SK-N-SH (cell line): ENCODE measurements around the gene PLEKHG5. TPM values are rescaled to one million over a fixed set of nuclear protein-coding genes. Genes with fewer than 3 reads are reported as not detected.

Source experiments
- CTCF ChIA-PET: fragments of 300-600, 350-600 bp; formaldehyde crosslinking; extraction: SDS; loops from one replicate; lab custom pipeline; 2021; lab: Yijun Ruan, JAX
- POLR2A ChIA-PET: fragments of 350-600 bp; sonication (Branson Sonifier 250); formaldehyde crosslinking; extraction: SDS; loops from one replicate; lab custom pipeline; 2020; ENCODE audit warnings: antibody characterized with exemption, inconsistent platforms; lab: Yijun Ruan, JAX
- DNase-seq: peaks from one replicate; pipeline ENCODE4 v3.0.0; 2012
- H2AFZ ChIP-seq: fragments of 200-600 bp; sonication (generic); 2 replicates; pipeline ENCODE4 v1.8.1; 2016; ENCODE audit warnings: antibody characterized with exemption, mild to moderate bottlenecking, low read depth
- H3F3A ChIP-seq: fragments of 200-600 bp; sonication (generic); replicated peaks from 2 replicates; pipeline ENCODE3; 2016; ENCODE audit warnings: antibody characterized with exemption, mild to moderate bottlenecking; ENCODE audit not compliant: insufficient read depth
- H3K27ac ChIP-seq, 2 experiments: fragments of 200-500 bp in 1 of 2; fragments of 200-600 bp in 1 of 2; sonication (Bioruptor generic) in 1 of 2; sonication (generic), shearing (Covaris generic) in 1 of 2; 2 replicates each; pipeline versions ENCODE4 v1.5.1 to v1.6.1; 2014 to 2016; ENCODE audit warnings: low read depth in 2 of 2, inconsistent platforms in 1 of 2, low read length in 1 of 2, mild to moderate bottlenecking in 1 of 2, mixed read lengths in 1 of 2
- H3K27me3 ChIP-seq: fragments of 200-600 bp; sonication (generic), shearing (Covaris generic); 2 replicates; pipeline ENCODE4 v1.6.1; 2016; ENCODE audit warnings: mixed run types; ENCODE audit not compliant: insufficient read depth
- H3K36me3 ChIP-seq, 2 experiments: fragments of 200-500 bp in 1 of 2; fragments of 200-600 bp in 1 of 2; sonication (Bioruptor generic) in 1 of 2; sonication (generic) in 1 of 2; replicated peaks in 1 of 2; 2 replicates each; pipeline versions ENCODE3 to v1.5.1; 2014 to 2016; ENCODE audit warnings: low read length in 1 of 2, mild to moderate bottlenecking in 1 of 2; ENCODE audit not compliant: insufficient read depth in 2 of 2, control insufficient read depth in 1 of 2
- H3K4me1 ChIP-seq, 2 experiments: fragments of 200-500 bp in 1 of 2; fragments of 200-600 bp in 1 of 2; sonication (Bioruptor generic) in 1 of 2; sonication (generic), shearing (Covaris generic) in 1 of 2; 2 replicates each; pipeline versions ENCODE4 v1.5.1 to v1.6.1; 2014 to 2016; ENCODE audit warnings: low read depth in 1 of 2, low read length in 1 of 2, mixed run types in 1 of 2; ENCODE audit not compliant: insufficient read depth in 2 of 2, control insufficient read depth in 1 of 2
- H3K4me2 ChIP-seq: fragments of 200-600 bp; sonication (generic), shearing (Covaris generic); 2 replicates; pipeline ENCODE4 v1.6.1; 2017; ENCODE audit warnings: mixed run types
- H3K4me3 ChIP-seq, 2 experiments: fragments of 200-500 bp in 1 of 2; fragments of 200-600 bp in 1 of 2; sonication (Bioruptor generic) in 1 of 2; sonication (generic), shearing (Covaris generic) in 1 of 2; 2 replicates each; pipeline versions ENCODE4 v1.5.1 to v1.8.1; 2014 to 2016; ENCODE audit warnings: low read depth in 2 of 2, inconsistent platforms in 1 of 2, low read length in 1 of 2, mild to moderate bottlenecking in 1 of 2, mixed read lengths in 1 of 2, moderate library complexity in 1 of 2
- H3K79me2 ChIP-seq: fragments of 200-600 bp; sonication (generic); 2 replicates; pipeline ENCODE4 v1.8.1; 2017; ENCODE audit warnings: mild to moderate bottlenecking; ENCODE audit not compliant: insufficient read depth
- H3K9ac ChIP-seq: fragments of 200-600 bp; sonication (generic); 2 replicates; pipeline ENCODE4 v1.6.1; 2017; ENCODE audit warnings: mixed run types
- H3K9me2 ChIP-seq: fragments of 200-600 bp; sonication (generic); 2 replicates; pipeline ENCODE4 v1.6.1; 2017; ENCODE audit warnings: mixed run types
- H3K9me3 ChIP-seq: fragments of 200-600 bp; sonication (generic); 2 replicates; pipeline ENCODE4 v1.6.1; 2017; ENCODE audit warnings: mixed run types, mild to moderate bottlenecking, moderate library complexity
- H4K20me1 ChIP-seq: fragments of 200-600 bp; sonication (generic); 2 replicates; pipeline ENCODE4 v1.6.1; 2017; ENCODE audit warnings: mild to moderate bottlenecking, mixed run types; ENCODE audit not compliant: insufficient read depth
- CHD2 ChIP-seq: fragments of 150-350 bp; IDR thresholded peaks from 2 replicates; pipeline ENCODE4 v1.6.1; 2018; ENCODE audit warnings: low read length; ENCODE audit not compliant: partially characterized antibody
- ELF1 ChIP-seq: IDR thresholded peaks from 2 replicates; pipeline ENCODE4 v1.4.0; 2012
- EZH2phosphoT487 ChIP-seq: fragments of 200-600 bp; sonication (generic); IDR thresholded peaks from 2 replicates; pipeline ENCODE4 v1.6.1; 2017; ENCODE audit warnings: low read depth, mixed run types, mild to moderate bottlenecking, antibody characterized with exemption, moderate library complexity, borderline replicate concordance
- FOSL2 ChIP-seq: IDR thresholded peaks from 2 replicates; pipeline ENCODE4 v1.4.0; 2012; ENCODE audit warnings: low read depth, mild to moderate bottlenecking, moderate library complexity, borderline replicate concordance
- GABPA ChIP-seq: IDR thresholded peaks from 2 replicates; pipeline ENCODE4 v1.4.0; 2012; ENCODE audit warnings: low read depth, mild to moderate bottlenecking
- GATA2 ChIP-seq: sonication (generic); formaldehyde crosslinking; IDR thresholded peaks from 2 replicates; pipeline ENCODE4 v1.5.0; 2020; ENCODE audit warnings: mild to moderate bottlenecking, missing genetic modification reagents
- JUND ChIP-seq: IDR thresholded peaks from 2 replicates; pipeline ENCODE4 v1.4.0; 2012
- MXI1 ChIP-seq: IDR thresholded peaks from 2 replicates; pipeline ENCODE4 v1.6.1; 2012; ENCODE audit warnings: mild to moderate bottlenecking, low read depth, low read length, improper control_type of control experiment
- NFIC ChIP-seq: IDR thresholded peaks from 2 replicates; pipeline ENCODE4 v1.4.0; 2012; ENCODE audit warnings: borderline replicate concordance
- NRF1 ChIP-seq: IDR thresholded peaks from 2 replicates; pipeline ENCODE4 v1.6.1; 2012; ENCODE audit warnings: low read depth, mild to moderate bottlenecking, low read length
- POLR2AphosphoS5 ChIP-seq: IDR thresholded peaks from 2 replicates; pipeline ENCODE4 v1.6.1; 2012; ENCODE audit warnings: low read depth, low read length
- RCOR1 ChIP-seq: fragments of 150-350 bp; IDR thresholded peaks from 2 replicates; pipeline ENCODE4 v1.6.1; 2017; ENCODE audit warnings: antibody characterized with exemption, low read length
- SIN3A ChIP-seq: IDR thresholded peaks from 2 replicates; pipeline ENCODE4 v1.6.1; 2012; ENCODE audit warnings: low read depth, mild to moderate bottlenecking, low read length, moderate library complexity, borderline replicate concordance
- SMC3 ChIP-seq: IDR thresholded peaks from 2 replicates; pipeline ENCODE4 v1.6.1; 2012; ENCODE audit warnings: low read depth, low read length, improper control_type of control experiment
- TAF1 ChIP-seq: IDR thresholded peaks from 2 replicates; pipeline ENCODE4 v1.6.1; 2012; ENCODE audit warnings: low read depth, mild to moderate bottlenecking, low read length, moderate library complexity, borderline replicate concordance
- TCF12 ChIP-seq: IDR thresholded peaks from 2 replicates; pipeline ENCODE4 v1.4.0; 2012
- TEAD4 ChIP-seq: IDR thresholded peaks from 2 replicates; pipeline ENCODE4 v1.4.0; 2012; ENCODE audit warnings: mild to moderate bottlenecking, borderline replicate concordance; ENCODE audit not compliant: insufficient read depth
- USF2 ChIP-seq: fragments of 150-350 bp; IDR thresholded peaks from 2 replicates; pipeline ENCODE4 v1.6.1; 2017; ENCODE audit warnings: antibody characterized with exemption, low read length, low read depth, borderline replicate concordance
- YY1 ChIP-seq: IDR thresholded peaks from 2 replicates; pipeline ENCODE4 v1.4.0; 2012; ENCODE audit warnings: low read depth, mild to moderate bottlenecking
- WGBS: methylation state at CpG from one replicate; pipeline ENCODE4 v1.1.6; 2017; ENCODE audit warnings: low lambda C conversion rate; 5-methylcytosine and 5-hydroxymethylcytosine counted together
- polyA plus RNA-seq, 3 experiments: library from polyadenylated mRNA; depleted of rRNA; stranded (reverse); fragments of >200 nt; gene quantifications; 2 replicates each; pipeline ENCODE4 v1.2.3, GENCODE V29; 2012
- TF ChIP-seq, protein P1 (sequence below): fragments of 200-600 bp; sonication (generic); IDR thresholded peaks from 2 replicates; pipeline ENCODE4 v1.6.1; 2017; ENCODE audit warnings: antibody characterized with exemption, mild to moderate bottlenecking, moderate library complexity
- TF ChIP-seq, protein P2 (sequence below): IDR thresholded peaks from 2 replicates; pipeline ENCODE4 v1.4.0; 2012; ENCODE audit warnings: low read depth, borderline replicate concordance

Gene PLEKHG5
- polyA plus RNA-seq, 1 of the 3 experiments (the other 2 are of a cell fraction), result 14.9 TPM

- no peaks in the 10 kb centered on the region for H3K9me2 ChIP-seq
- POLR2A ChIA-PET, result no interaction called here
- H4K20me1 ChIP-seq, result no peaks in the 10 kb centered on the region
- CTCF ChIA-PET, result interaction anchor here (0.9 to 4.2 kb wide), 4 partner anchors 10 to 53 kb away, joined by 3 to 12 read pairs (median 8); no protein-coding TSS in a partner anchor
- H3F3A ChIP-seq, result no peaks in the 10 kb centered on the region
- H2AFZ ChIP-seq, result no peak overlapping the region
- no peaks in the 10 kb centered on the region for H3K27me3 ChIP-seq
- no peak overlapping the region for H3K4me2 ChIP-seq
- H3K27ac ChIP-seq, result no peak overlapping the region
- no peak overlapping the region for H3K4me3 ChIP-seq
- no peaks in the 10 kb centered on the region for H3K9me3 ChIP-seq
- WGBS, result 86% methylated on average over 2 of the region's 5 CpGs
- TF ChIP-seq NRF1 (no peak), GABPA (no peak), GATA2 (no peak), ELF1 (no peak), TCF12 (no peak), EZH2phosphoT487 (no peak), NFIC (no peak), CHD2 (no peak), SMC3 (no peak)
- TF ChIP-seq, protein P1, sequence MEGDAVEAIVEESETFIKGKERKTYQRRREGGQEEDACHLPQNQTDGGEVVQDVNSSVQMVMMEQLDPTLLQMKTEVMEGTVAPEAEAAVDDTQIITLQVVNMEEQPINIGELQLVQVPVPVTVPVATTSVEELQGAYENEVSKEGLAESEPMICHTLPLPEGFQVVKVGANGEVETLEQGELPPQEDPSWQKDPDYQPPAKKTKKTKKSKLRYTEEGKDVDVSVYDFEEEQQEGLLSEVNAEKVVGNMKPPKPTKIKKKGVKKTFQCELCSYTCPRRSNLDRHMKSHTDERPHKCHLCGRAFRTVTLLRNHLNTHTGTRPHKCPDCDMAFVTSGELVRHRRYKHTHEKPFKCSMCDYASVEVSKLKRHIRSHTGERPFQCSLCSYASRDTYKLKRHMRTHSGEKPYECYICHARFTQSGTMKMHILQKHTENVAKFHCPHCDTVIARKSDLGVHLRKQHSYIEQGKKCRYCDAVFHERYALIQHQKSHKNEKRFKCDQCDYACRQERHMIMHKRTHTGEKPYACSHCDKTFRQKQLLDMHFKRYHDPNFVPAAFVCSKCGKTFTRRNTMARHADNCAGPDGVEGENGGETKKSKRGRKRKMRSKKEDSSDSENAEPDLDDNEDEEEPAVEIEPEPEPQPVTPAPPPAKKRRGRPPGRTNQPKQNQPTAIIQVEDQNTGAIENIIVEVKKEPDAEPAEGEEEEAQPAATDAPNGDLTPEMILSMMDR, result no peak
- TF ChIP-seq, all 33 proteins: peak for 0
- no peaks in the 10 kb centered on the region for H3K79me2 ChIP-seq
- no peak overlapping the region for H3K9ac ChIP-seq
- DNase-seq, result no peak
- peaks cover 0 to 45% of the 10 kb centered on the region in 2 experiments for H3K36me3 ChIP-seq
- H3K4me1 ChIP-seq, result no peaks in the 10 kb centered on the region
Measured at GRCh38 chr1:6466751-6467150, 24.7 kb downstream of the PLEKHG5 start.

DNA sequence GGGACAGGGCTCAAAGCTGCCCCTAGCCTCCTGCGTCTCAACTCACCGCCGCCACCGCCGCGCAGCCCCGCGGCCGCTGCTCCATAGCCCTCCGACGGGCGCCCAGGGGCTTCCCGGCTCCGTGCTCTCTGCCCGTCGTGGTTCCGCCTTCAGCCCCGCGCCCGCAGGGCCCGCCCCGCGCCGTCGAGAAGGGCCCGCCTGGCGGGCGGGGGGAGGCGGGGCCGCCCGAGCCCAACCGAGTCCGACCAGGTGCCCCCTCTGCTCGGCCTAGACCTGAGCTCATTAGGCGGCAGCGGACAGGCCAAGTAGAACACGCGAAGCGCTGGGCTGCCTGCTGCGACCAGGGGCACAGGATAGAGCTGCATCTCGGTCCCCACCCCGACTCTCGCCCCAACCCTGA lies 25.4 kb downstream of the PLEKHG5 start, which contains the start of gene TNFRSF25:
Gene TNFRSF25 (minus strand): TSS at position 151 of the 400 bp plus-strand sequence. CDS start 66 bp downstream, at position 85.
- H3K4me3 ChIP-seq, result no peak within 1 kb of the TSS
- H3K27me3 ChIP-seq, result no peaks in the 10 kb centered on the region
- H3K9me3 ChIP-seq, result no peaks in the 10 kb centered on the region
- peaks cover 0 to 41% of the 10 kb centered on the region in 2 experiments for H3K36me3 ChIP-seq
- no peak within 1 kb of the TSS for H3K27ac ChIP-seq
- H3K4me2 ChIP-seq, result no peak within 1 kb of the TSS
- no peak within 1 kb of the TSS for H3K9ac ChIP-seq
- no peaks in the 10 kb centered on the region for H3K4me1 ChIP-seq
- 98% methylated on average over 15 of the region's 43 CpGs for WGBS
- CTCF ChIA-PET, result interaction anchor here (1.0 to 4.2 kb wide), 3 partner anchors 9 to 53 kb away, joined by 4 to 12 read pairs (median 4); no protein-coding TSS in a partner anchor
- no peak for DNase-seq
- TF ChIP-seq, protein P2, sequence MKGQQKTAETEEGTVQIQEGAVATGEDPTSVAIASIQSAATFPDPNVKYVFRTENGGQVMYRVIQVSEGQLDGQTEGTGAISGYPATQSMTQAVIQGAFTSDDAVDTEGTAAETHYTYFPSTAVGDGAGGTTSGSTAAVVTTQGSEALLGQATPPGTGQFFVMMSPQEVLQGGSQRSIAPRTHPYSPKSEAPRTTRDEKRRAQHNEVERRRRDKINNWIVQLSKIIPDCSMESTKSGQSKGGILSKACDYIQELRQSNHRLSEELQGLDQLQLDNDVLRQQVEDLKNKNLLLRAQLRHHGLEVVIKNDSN, result no peak
- TF ChIP-seq FOSL2, result no peak
- TF ChIP-seq, protein P1, result no peak
- TF ChIP-seq USF2, result no peak
- TF ChIP-seq TAF1, result no peak
- TF ChIP-seq TCF12, result no peak
- no peak for TF ChIP-seq YY1
- no peak for TF ChIP-seq MXI1
- TF ChIP-seq SIN3A, result no peak
- no peak for TF ChIP-seq NFIC
- TF ChIP-seq ELF1, result no peak
- TF ChIP-seq SMC3, result no peak
- TF ChIP-seq TEAD4, result no peak
- no peak for TF ChIP-seq POLR2AphosphoS5
- TF ChIP-seq RCOR1, result no peak
- TF ChIP-seq JUND, result no peak
- no peaks in the 10 kb centered on the region for H3K79me2 ChIP-seq
- POLR2A ChIA-PET, result no interaction called here
- H4K20me1 ChIP-seq, result no peaks in the 10 kb centered on the region
- H3F3A ChIP-seq, result no peaks in the 10 kb centered on the region
- no peaks in the 10 kb centered on the region for H3K9me2 ChIP-seq
- H2AFZ ChIP-seq, result no peak within 1 kb of the TSS
